ENCODE data around the gene UMODL1.

The UMODL1 gene

DNA sequence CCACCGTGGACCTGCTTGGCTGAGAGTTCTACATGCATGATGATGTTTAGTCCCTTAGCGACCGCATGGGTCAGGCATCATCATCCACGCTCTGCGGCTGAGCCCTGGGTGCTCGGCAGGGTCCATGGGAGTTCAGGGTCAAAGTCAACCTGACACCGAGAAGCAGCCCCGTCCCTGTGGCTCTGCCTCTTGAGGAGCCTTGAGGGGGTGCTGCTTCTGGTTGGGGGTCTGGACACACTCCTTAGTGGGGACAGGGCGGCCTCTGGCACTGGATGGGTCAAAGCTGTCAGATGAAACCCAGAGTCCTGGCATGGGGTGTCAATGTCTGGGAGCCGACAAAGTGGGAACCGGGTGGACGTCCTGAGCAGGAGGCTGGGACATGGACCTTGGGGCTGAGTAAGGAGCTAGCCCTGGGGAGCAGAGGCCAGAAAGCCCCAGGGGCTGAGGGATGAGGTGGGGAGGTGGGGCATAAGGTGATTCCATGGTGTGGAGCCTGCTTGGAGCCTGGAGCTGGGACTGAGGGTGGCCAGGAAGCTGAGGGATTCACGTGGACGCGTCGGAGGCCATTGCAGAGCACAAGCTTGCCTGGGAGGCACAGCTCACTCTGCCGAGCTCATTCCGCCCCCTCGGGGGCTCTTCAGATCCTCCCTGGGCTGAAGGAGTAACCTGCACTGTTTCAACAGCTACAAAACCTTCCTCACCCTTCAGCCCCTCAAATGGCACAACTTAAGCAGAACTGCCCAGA lies 53.9 kb downstream of the UMODL1 start:
- DNase-seq (ENCODE audit: insufficient read length) (no peak), FAIRE-seq (no peak)
- no peak for TF ChIP-seq TAF1 (IDR thresholded peaks at IDR 0.05; ENCODE audit: borderline replicate concordance, low read depth, low read length)
- no peak for TF ChIP-seq POLR2A (IDR thresholded peaks at IDR 0.05; ENCODE audit: low read depth, low read length)
- no peak for TF ChIP-seq POLR2AphosphoS5 (IDR thresholded peaks at IDR 0.05; ENCODE audit: low read depth, low read length)

DNA sequence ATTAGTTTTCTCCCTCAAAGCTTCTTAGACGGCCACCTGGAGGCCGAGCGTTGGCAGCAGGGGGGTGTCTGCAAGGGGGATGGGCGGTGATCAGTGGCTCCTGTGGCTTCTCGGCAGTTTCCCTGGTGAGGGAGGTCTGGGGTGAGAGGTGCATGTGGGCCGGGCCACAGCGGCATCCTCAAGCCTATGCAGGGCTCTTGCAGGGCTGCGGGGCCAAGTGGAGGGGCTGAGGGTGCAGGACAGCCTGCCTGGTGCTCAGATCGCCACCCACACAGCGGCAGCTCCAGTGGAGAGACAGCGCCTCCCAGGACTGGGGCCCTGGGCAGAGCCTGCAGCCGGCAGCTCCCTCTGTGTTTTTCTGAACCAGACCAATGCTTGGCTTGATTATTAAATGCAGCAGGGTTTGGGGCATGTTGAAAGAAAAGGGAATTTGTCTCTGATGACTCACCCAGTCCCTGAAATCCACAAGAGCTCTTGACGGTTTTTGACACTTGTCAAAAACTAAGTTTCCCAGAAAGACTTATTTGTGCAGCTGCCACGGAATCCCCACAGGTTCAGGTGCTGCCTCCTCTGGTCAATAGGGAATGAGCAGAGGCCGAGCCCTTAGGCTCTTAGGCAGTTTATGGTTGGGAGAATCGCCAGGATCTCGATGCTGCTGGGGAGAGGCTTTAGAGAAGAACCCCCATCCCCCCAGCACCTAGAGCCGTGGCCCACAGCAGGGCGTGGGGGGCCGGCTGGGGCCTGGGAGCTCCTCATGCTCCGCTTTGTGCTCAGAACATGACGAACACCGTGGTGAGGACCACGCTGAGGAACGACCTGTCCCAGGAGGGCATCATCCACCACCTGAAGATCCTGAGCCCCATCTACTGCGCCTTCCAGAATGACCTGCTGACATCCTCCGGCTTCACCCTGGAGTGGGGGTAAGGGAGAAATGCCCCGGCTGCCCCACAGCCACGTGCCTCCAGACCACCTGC lies 54.7 kb downstream of the UMODL1 start:
- no peak for DNase-seq (ENCODE audit: insufficient read length)
- TF ChIP-seq POLR2A (IDR thresholded peaks at IDR 0.05; ENCODE audit: low read depth, low read length), result no peak
- no peak for TF ChIP-seq POLR2AphosphoS5 (IDR thresholded peaks at IDR 0.05; ENCODE audit: low read depth, low read length)
- no peak for TF ChIP-seq TAF1 (IDR thresholded peaks at IDR 0.05; ENCODE audit: borderline replicate concordance, low read depth, low read length)
- FAIRE-seq, result no peak

DNA sequence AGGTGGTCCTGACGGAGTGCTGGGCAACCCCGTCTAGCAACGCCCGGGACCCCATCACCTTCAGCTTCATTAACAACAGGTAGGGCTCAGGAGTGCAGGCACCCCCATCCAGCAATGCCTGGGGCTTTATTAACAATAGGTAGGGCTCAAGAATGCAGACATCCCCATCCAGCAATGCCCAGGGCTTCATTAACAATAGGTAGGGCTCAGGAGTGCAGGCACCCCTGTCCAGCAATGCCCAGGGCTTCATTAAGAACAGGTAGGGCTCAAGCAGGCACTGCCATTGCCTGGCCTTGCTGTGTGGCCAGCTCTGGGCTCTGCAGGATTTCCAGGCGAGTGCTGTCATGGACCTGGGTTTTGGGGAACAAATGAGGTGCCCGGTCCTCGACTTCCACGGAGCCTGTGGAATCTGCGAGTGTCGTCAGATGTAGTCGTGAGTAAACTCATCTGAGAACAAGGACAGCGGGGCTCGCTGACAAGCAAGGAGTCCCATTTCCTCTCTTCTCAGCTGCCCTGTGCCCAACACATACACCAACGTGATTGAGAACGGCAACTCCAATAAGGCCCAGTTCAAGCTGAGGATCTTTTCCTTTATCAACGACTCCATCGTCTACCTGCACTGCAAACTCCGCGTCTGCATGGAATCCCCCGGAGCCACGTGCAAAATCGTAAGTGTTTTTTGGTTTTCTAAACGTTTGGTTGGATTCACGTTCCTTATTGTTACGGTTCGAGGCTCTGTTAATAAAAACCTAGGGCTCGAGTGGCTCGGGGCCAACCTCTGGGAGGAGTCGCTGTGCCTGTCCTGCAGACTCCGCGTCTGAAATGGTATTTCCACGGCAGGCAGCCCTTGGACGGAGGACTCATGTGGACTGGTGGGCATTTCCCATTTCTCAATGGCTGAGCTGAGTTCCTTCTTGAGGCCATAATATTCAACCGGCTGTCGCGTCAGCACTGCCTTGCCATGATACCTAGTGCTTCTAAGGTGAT lies 56.3 kb downstream of the UMODL1 start:
- no peak for TF ChIP-seq POLR2A (IDR thresholded peaks at IDR 0.05; ENCODE audit: low read depth, low read length)
- TF ChIP-seq TAF1 (IDR thresholded peaks at IDR 0.05; ENCODE audit: borderline replicate concordance, low read depth, low read length), result no peak
- no peak for TF ChIP-seq POLR2AphosphoS5 (IDR thresholded peaks at IDR 0.05; ENCODE audit: low read depth, low read length)
- DNase-seq (ENCODE audit: insufficient read length) (no peak), FAIRE-seq (no peak)

DNA sequence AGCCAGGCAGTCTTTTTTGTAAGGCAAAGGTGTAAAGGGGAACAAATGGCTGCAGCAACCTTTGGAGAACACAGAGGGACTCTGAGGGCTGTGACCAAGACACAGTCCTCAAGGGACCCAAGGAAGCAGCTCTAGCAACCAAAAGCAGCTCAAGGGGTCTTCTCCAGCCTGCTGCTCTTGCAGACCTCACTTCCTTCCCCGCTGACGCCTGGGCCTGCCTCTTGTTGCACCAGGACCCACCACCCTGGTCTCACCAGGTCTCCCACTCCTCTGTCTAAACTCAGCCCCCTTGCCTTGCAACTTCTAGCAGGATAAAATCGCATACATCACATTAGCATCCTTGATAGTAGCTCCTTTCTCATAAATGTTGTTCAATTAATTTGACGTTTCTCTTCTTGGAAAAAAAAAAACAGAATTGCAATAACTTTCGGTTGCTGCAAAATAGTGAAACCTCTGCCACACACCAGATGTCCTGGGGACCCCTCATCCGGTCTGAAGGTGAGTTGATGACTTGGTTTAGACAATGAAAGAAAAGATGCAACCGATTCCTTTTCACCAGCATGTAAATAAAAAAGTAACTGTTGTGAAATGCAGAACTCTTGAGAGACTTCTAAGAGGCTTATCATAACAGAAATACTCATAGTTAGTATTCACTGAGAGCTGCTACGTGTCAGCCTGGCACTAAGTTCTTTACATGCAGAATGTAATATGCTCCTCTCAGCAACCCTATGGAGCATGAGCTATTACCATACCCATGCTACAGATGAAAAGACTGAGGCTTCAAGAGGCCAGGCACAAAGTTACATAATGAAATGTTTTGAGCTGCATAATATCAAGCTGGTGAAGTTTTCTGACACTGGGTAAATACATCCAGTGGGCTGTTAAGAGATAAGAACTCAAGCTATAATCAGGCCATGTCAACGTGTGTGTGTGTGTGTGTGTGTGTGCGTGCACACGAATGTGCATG lies 58.5 kb downstream of the UMODL1 start:
- DNase-seq (ENCODE audit: insufficient read length) (no peak), FAIRE-seq (peak; percentile 24)
- TF ChIP-seq POLR2AphosphoS5 (IDR thresholded peaks at IDR 0.05; ENCODE audit: low read depth, low read length) (no peak), POLR2A (IDR thresholded peaks at IDR 0.05; ENCODE audit: low read depth, low read length) (no peak), TAF1 (IDR thresholded peaks at IDR 0.05; ENCODE audit: borderline replicate concordance, low read depth, low read length) (no peak)

DNA sequence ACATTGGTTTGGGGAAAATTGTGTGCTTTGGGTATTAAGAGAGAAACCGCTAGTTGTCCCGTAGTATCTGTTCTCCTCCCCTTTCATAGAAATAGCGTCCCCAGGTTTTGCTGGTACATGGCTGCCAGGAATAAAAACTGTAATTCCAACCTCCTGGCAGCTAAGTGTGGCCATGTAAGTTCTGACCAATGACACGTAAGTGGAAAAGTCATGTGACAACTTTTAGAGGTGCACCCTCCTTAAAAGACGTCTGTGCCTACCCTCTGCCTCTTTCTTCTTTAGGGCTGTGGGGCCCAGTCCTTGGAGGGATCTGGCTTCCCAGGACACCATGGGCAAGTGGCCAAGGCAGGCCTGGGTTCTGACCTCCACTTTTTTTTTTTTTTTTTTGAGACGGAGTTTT lies 59.3 kb downstream of the UMODL1 start:
- FAIRE-seq, result no peak

DNA sequence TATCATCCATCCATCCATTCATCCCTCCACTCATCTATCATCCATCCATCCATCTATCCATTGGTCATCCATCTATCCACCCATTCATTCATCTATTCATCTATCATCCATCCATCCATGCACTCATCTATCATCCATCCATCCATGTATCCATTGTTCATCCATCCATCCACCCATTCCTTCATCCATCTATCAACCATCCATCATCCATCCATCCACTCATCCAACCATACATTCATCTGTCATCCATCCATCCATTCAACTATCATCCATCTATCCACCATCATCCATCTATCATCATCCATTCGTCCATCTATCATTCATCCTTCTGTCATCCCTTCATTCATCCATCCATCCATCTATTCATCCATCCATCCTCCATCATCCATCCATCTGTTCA lies 61.1 kb downstream of the UMODL1 start:
- TF ChIP-seq TAF1 (IDR thresholded peaks at IDR 0.05; ENCODE audit: borderline replicate concordance, low read depth, low read length), result no peak
- TF ChIP-seq POLR2AphosphoS5 (IDR thresholded peaks at IDR 0.05; ENCODE audit: low read depth, low read length), result no peak
- TF ChIP-seq POLR2A (IDR thresholded peaks at IDR 0.05; ENCODE audit: low read depth, low read length), result no peak
- DNase-seq (ENCODE audit: insufficient read length) (no peak), FAIRE-seq (peak; percentile 5)

More for the DNA sequence above, 59.3 kb downstream of the UMODL1 start:
- DNase-seq (ENCODE audit: insufficient read length), result no peak
- TF ChIP-seq POLR2A (IDR thresholded peaks at IDR 0.05; ENCODE audit: low read depth, low read length) (no peak), POLR2AphosphoS5 (IDR thresholded peaks at IDR 0.05; ENCODE audit: low read depth, low read length) (no peak), TAF1 (IDR thresholded peaks at IDR 0.05; ENCODE audit: borderline replicate concordance, low read depth, low read length) (no peak)

DNA sequence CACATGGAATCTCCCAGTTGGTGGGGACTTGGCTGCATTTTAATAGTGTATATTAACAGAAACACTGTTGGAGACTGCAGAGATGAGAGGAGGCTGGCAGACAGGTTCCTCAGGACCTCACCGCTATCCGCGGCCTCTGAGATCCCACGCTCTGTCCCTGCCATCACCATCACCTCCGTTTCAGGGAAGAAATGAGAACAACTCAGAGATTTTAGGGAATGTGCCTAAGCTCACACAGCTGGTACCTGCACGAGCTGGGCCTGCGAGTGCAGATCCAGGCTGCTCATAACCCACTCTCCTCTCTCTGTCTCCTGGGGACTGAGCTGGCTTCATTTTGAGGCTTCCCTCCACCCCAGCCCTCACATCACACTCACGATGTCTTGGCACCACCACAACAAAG lies 62.0 kb downstream of the UMODL1 start:
- no peak for FAIRE-seq
- TF ChIP-seq TAF1 (IDR thresholded peaks at IDR 0.05; ENCODE audit: borderline replicate concordance, low read depth, low read length), result no peak
- no peak for TF ChIP-seq POLR2A (IDR thresholded peaks at IDR 0.05; ENCODE audit: low read depth, low read length)
- no peak for TF ChIP-seq POLR2AphosphoS5 (IDR thresholded peaks at IDR 0.05; ENCODE audit: low read depth, low read length)
- DNase-seq (ENCODE audit: insufficient read length), result no peak

DNA sequence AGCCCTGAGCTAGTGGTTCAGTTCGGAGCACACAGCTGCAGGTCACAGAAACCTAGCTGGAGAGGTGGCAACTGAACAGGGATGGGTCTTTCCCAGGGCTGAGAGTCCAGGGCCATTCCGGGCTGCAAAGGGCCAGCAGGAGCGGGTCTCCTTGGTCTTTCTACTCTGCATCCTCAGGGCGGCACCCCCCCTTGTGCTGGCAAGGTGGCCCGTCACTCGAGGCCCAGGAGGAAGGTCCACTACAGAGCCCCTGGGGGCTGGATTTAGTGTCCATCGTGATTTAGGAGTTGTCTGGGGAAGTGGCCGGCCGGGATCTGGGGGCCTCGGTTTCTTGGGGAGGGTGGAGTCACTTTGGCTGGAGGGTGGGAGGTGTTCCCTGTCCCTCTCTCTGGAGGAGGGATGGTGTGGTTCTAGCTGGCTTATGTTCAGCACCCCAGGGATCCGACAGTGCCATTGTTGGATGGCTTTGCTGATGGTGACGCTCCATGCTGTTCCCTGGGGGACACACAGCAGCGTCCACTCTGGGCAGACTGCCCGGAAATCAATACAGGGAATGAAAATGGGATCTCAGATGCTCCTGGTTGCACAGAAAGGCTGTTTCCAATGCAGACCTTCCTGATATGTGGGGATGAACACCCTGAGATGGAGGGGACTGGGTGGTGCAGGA lies 64.4 kb downstream of the UMODL1 start:
- no peak for FAIRE-seq
- no peak for DNase-seq (ENCODE audit: insufficient read length)
- TF ChIP-seq TAF1 (IDR thresholded peaks at IDR 0.05; ENCODE audit: borderline replicate concordance, low read depth, low read length), result no peak
- TF ChIP-seq POLR2AphosphoS5 (IDR thresholded peaks at IDR 0.05; ENCODE audit: low read depth, low read length), result no peak
- no peak for TF ChIP-seq POLR2A (IDR thresholded peaks at IDR 0.05; ENCODE audit: low read depth, low read length)

DNA sequence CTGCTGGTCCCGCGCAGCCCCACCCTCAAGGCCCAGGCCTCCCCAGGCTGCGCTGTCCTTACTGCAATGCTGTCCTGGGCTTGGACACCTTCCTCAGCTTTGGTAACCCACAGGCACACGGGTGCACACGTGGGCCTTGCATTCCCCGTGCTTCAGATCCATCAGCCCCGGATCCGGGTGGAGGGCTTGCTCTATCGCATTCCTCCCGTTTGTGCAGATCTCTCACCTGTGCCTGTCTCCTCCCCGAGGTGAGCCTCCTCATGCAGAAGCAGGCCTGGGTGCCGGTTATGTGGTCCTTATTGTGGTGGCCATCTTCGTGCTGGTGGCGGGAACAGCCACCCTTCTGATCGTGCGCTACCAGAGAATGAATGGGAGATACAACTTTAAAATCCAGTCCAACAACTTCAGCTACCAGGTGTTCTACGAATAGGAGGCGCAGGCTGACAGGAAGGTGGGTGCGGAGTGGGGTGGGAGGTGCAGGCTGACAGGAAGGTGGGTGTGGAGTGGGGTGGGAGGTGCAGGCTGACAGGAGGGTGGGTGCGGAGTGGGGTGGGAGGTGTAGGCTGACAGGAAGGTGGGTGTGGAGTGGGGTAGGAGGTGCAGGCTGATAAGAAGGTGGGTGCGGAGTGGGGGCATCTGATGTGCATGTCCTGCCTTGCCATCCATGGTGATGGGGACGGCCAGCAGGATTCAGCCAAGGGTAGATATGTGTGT lies 66.2 kb downstream of the UMODL1 start:
- DNase-seq (ENCODE audit: insufficient read length) (no peak), FAIRE-seq (no peak)
- TF ChIP-seq TAF1 (IDR thresholded peaks at IDR 0.05; ENCODE audit: borderline replicate concordance, low read depth, low read length) (no peak), POLR2A (IDR thresholded peaks at IDR 0.05; ENCODE audit: low read depth, low read length) (no peak), POLR2AphosphoS5 (IDR thresholded peaks at IDR 0.05; ENCODE audit: low read depth, low read length) (no peak)

Measured in GM12892 (cell line).